Measurements from ENCODE around the gene NSD2.

Gene NSD2

GRCh38 chr4:1964971-1965370 lies 93.8 kb downstream of the NSD2 start:
- Histone ChIP-seq H3K4me1 (ENCODE audit: control insufficient read depth, insufficient read depth, low read length) (no peaks in the 10 kb centered on the region), H3K36me3 (ENCODE audit: control insufficient read depth in 2 of 2, insufficient read depth in 1 of 2, low read length in 2 of 2) (peaks cover 17 to 88% of the 10 kb centered on the region in 2 experiments), H3K27ac (ENCODE audit: extremely low read depth, low read depth, low read length) (no peak overlapping the region), H3K4me3 (ENCODE audit: low read depth, low read length) (no peak overlapping the region), H3K9me3 (ENCODE audit: control insufficient read depth, insufficient read depth, low read depth, low read length) (no peaks in the 10 kb centered on the region)
- POLR2A ChIA-PET = no interaction called here
- CTCF ChIA-PET = no interaction called here
- no peak for TF ChIP-seq ZNF692 (tag by site-specific recombination; IDR thresholded peaks at IDR 0.05)

- CTCF ChIA-PET = no interaction called here
- no peak overlapping the region for H3K27ac ChIP-seq (ENCODE audit: extremely low read depth, low read depth, low read length)
- TF ChIP-seq ZNF19 (tag by site-specific recombination; IDR thresholded peaks at IDR 0.05; ENCODE audit: low read depth) (no peak), ZNF670 (tag by site-specific recombination; IDR thresholded peaks at IDR 0.05; ENCODE audit: low read depth) (no peak), KLF16 (tag by site-specific recombination; IDR thresholded peaks at IDR 0.05) (no peak), ZNF529 (tag by site-specific recombination; IDR thresholded peaks at IDR 0.05; ENCODE audit: insufficient replicate concordance) (no peak), ZNF76 (tag by site-specific recombination; IDR thresholded peaks at IDR 0.05; ENCODE audit: borderline replicate concordance, low read depth) (no peak), ZNF621 (tag by site-specific recombination; IDR thresholded peaks at IDR 0.05) (no peak), ZNF16 (tag by site-specific recombination; IDR thresholded peaks at IDR 0.05; ENCODE audit: low read depth) (no peak), YY1 (tag by site-specific recombination; IDR thresholded peaks at IDR 0.05) (no peak), ZNF488 (tag by site-specific recombination; IDR thresholded peaks at IDR 0.05) (no peak), ZNF555 (tag by site-specific recombination; conservative IDR thresholded peaks at IDR 0.05) (no peak), SP2 (tag by site-specific recombination; IDR thresholded peaks at IDR 0.05) (no peak), MYNN (tag by site-specific recombination; IDR thresholded peaks at IDR 0.05; ENCODE audit: borderline replicate concordance) (no peak), ZNF26 (tag by site-specific recombination; IDR thresholded peaks at IDR 0.05) (no peak), ZNF184 (tag by site-specific recombination; IDR thresholded peaks at IDR 0.05) (no peak), ZBTB26 (tag by site-specific recombination; optimal IDR thresholded peaks at IDR 0.05) (no peak)
- no peaks in the 10 kb centered on the region for H3K9me3 ChIP-seq (ENCODE audit: control insufficient read depth, insufficient read depth, low read depth, low read length)
- H3K4me1 ChIP-seq (ENCODE audit: control insufficient read depth, insufficient read depth, low read length) = no peaks in the 10 kb centered on the region
- H3K36me3 ChIP-seq (ENCODE audit: control insufficient read depth in 2 of 2, insufficient read depth in 1 of 2, low read length in 2 of 2) = peaks cover 14 to 88% of the 10 kb centered on the region in 2 experiments
- no peak overlapping the region for H3K4me3 ChIP-seq (ENCODE audit: low read depth, low read length)
- POLR2A ChIA-PET = no interaction called here
Measured at GRCh38 chr4:1967512-1968149, 96.4 kb downstream of the NSD2 start.

GRCh38 chr4:1968686-1969295 lies 97.6 kb downstream of the NSD2 start:
- no peaks in the 10 kb centered on the region for H3K9me3 ChIP-seq (ENCODE audit: control insufficient read depth, insufficient read depth, low read depth, low read length)
- no peaks in the 10 kb centered on the region for H3K4me1 ChIP-seq (ENCODE audit: control insufficient read depth, insufficient read depth, low read length)
- TF ChIP-seq ZFP37 (tag by site-specific recombination; IDR thresholded peaks at IDR 0.05) (no peak), ZNF600 (tag by site-specific recombination; IDR thresholded peaks at IDR 0.05) (no peak), ZNF530 (tag by site-specific recombination; IDR thresholded peaks at IDR 0.05; ENCODE audit: low read depth) (no peak), ZNF366 (tag by site-specific recombination; conservative IDR thresholded peaks at IDR 0.05) (no peak), REPIN1 (tag by site-specific recombination; IDR thresholded peaks at IDR 0.05; ENCODE audit: low read depth) (no peak), YY1 (tag by site-specific recombination; IDR thresholded peaks at IDR 0.05) (no peak), GLI2 (tag by site-specific recombination; IDR thresholded peaks at IDR 0.05; ENCODE audit: borderline replicate concordance, low read depth) (no peak), ZNF777 (tag by site-specific recombination; IDR thresholded peaks at IDR 0.05; ENCODE audit: borderline replicate concordance) (no peak), ZFP69B (tag by site-specific recombination; IDR thresholded peaks at IDR 0.05) (no peak), ZNF19 (tag by site-specific recombination; IDR thresholded peaks at IDR 0.05; ENCODE audit: low read depth) (no peak), ZNF473 (tag by site-specific recombination; IDR thresholded peaks at IDR 0.05) (no peak), ZNF76 (tag by site-specific recombination; IDR thresholded peaks at IDR 0.05; ENCODE audit: borderline replicate concordance, low read depth) (no peak), ZNF596 (tag by site-specific recombination; IDR thresholded peaks at IDR 0.05) (no peak), ZNF266 (tag by site-specific recombination; IDR thresholded peaks at IDR 0.05; ENCODE audit: low read depth) (no peak), KLF16 (tag by site-specific recombination; IDR thresholded peaks at IDR 0.05) (no peak)
- POLR2A ChIA-PET = no interaction called here
- H3K27ac ChIP-seq (ENCODE audit: extremely low read depth, low read depth, low read length) = no peak overlapping the region
- H3K4me3 ChIP-seq (ENCODE audit: low read depth, low read length) = no peak overlapping the region
- peaks cover 10 to 88% of the 10 kb centered on the region in 2 experiments for H3K36me3 ChIP-seq (ENCODE audit: control insufficient read depth in 2 of 2, insufficient read depth in 1 of 2, low read length in 2 of 2)
- CTCF ChIA-PET = no interaction called here
